ENCODE data around the gene PPAN.

The PPAN gene

GRCh38 chr19:10092648-10093294 is 13.4 kb upstream of the PPAN start:
- no peak for DNase-seq (ENCODE audit: low read depth in 2 of 2)

GRCh38 chr19:10093295-10094186 is 12.6 kb upstream of the PPAN start:
- DNase-seq (ENCODE audit: low read depth in 2 of 2): no peak

GRCh38 chr19:10095622-10095947 is 10.6 kb upstream of the PPAN start:
- no peak for DNase-seq (ENCODE audit: low read depth in 2 of 2)

GRCh38 chr19:10095948-10096614 is 10.1 kb upstream of the PPAN start:
- DNase-seq (ENCODE audit: low read depth in 2 of 2): peak; percentile 86 to 88

- DNase-seq (ENCODE audit: low read depth in 2 of 2): no peak
Observed at GRCh38 chr19:10096615-10096963, 9.6 kb upstream of the PPAN start.

- no peak for DNase-seq (ENCODE audit: low read depth in 2 of 2)
Observed at GRCh38 chr19:10100163-10100785, 5.9 kb upstream of the PPAN start.

GRCh38 chr19:10102787-10103236 is 3.4 kb upstream of the PPAN start:
- DNase-seq (ENCODE audit: low read depth in 2 of 2): no peak

- no peak for DNase-seq (ENCODE audit: low read depth in 2 of 2)
Observed at GRCh38 chr19:10104130-10104513, 2.0 kb upstream of the PPAN start.

- DNase-seq (ENCODE audit: low read depth in 2 of 2): peak; percentile 74 to 78
Observed at GRCh38 chr19:10104665-10105508, 1.3 kb upstream of the PPAN start.

GRCh38 chr19:10105509-10106099 is 558 bp upstream of the PPAN start:
- peak; percentile 79 to 85 for DNase-seq (ENCODE audit: low read depth in 2 of 2)

GRCh38 chr19:10107254-10107653 is 1.1 kb downstream of the PPAN start:
- DNase-seq (ENCODE audit: low read depth in 2 of 2): no peak

GRCh38 chr19:10107817-10108367 is 1.7 kb downstream of the PPAN start:
- DNase-seq (ENCODE audit: low read depth in 2 of 2): no peak

GRCh38 chr19:10109528-10109927 is 3.4 kb downstream of the PPAN start:
- no peak for DNase-seq (ENCODE audit: low read depth in 2 of 2)

- no peak for DNase-seq (ENCODE audit: low read depth in 2 of 2)
Observed at GRCh38 chr19:10110076-10110971, 4.2 kb downstream of the PPAN start.

GRCh38 chr19:10110972-10111317 is 4.8 kb downstream of the PPAN start:
- DNase-seq (ENCODE audit: low read depth in 2 of 2): no peak

- DNase-seq (ENCODE audit: low read depth in 2 of 2): peak; percentile 57 to 73
Observed at GRCh38 chr19:10111405-10111811, 5.2 kb downstream of the PPAN start, which contains the start of gene P2RY11. Gene P2RY11, plus strand, starts transcription at chr19:10111693. Its CDS starts 29 bp downstream, at chr19:10111722.

- DNase-seq (ENCODE audit: low read depth in 2 of 2): peak; percentile 68 to 77
Observed at GRCh38 chr19:10112037-10112761, 6.0 kb downstream of the PPAN start.

GRCh38 chr19:10112895-10113591 is 6.9 kb downstream of the PPAN start:
- DNase-seq (ENCODE audit: low read depth in 2 of 2): peak; percentile 55 to 58
